OCI-LY1 (cell line): Measurements from ENCODE around the gene MMAB.

Source experiments
- H2AFZ ChIP-seq: fragments of 200-600 bp; sonication (generic), shearing (Covaris generic); 2 replicates; pipeline ENCODE4 v1.6.0; 2014; ENCODE audit warnings: antibody characterized with exemption, mild to moderate bottlenecking, low read length
- H3F3A ChIP-seq: fragments of 200-600 bp; sonication (generic), shearing (Covaris generic); 2 replicates; pipeline ENCODE4 v1.6.0; 2014; ENCODE audit warnings: mild to moderate bottlenecking, antibody characterized with exemption, low read length, moderate library complexity; ENCODE audit not compliant: insufficient read depth
- H3K27ac ChIP-seq: fragments of 200-600 bp; sonication (generic); 2 replicates; pipeline ENCODE4 v1.5.1; 2014; ENCODE audit warnings: low read length, mixed run types, mild to moderate bottlenecking, low read depth; ENCODE audit not compliant: poor library complexity, severe bottlenecking
- H3K27me3 ChIP-seq: fragments of 200-600 bp; sonication (generic); 2 replicates; pipeline ENCODE4 v1.6.0; 2014; ENCODE audit warnings: antibody characterized with exemption, mild to moderate bottlenecking, low read length, moderate library complexity; ENCODE audit not compliant: insufficient read depth
- H3K36me3 ChIP-seq: fragments of 200-600 bp; sonication (generic); 2 replicates; pipeline ENCODE4 v1.6.1; 2014; ENCODE audit warnings: mild to moderate bottlenecking, antibody characterized with exemption, low read length, moderate library complexity, mixed read lengths; ENCODE audit not compliant: insufficient read depth
- H3K4me1 ChIP-seq: fragments of 200-600 bp; sonication (generic); 2 replicates; pipeline ENCODE4 v1.5.1; 2014; ENCODE audit warnings: mild to moderate bottlenecking, low read length, moderate library complexity; ENCODE audit not compliant: insufficient read depth, severe bottlenecking
- H3K4me2 ChIP-seq: fragments of 200-600 bp; sonication (generic), shearing (Covaris generic); 2 replicates; pipeline ENCODE4 v1.6.1; 2014; ENCODE audit warnings: low read length
- H3K4me3 ChIP-seq: fragments of 200-600 bp; sonication (generic); 2 replicates; pipeline ENCODE4 v1.5.1; 2014; ENCODE audit warnings: low read length, low read depth, mild to moderate bottlenecking, mixed read lengths; ENCODE audit not compliant: poor library complexity, severe bottlenecking
- H3K79me2 ChIP-seq: fragments of 200-600 bp; shearing (Covaris generic); 2 replicates; pipeline ENCODE4 v1.6.1; 2016; ENCODE audit warnings: mixed run types, low read length, mixed read lengths; ENCODE audit not compliant: insufficient read depth
- H3K9ac ChIP-seq: fragments of 200-600 bp; sonication (generic), shearing (Covaris generic); 2 replicates; pipeline ENCODE4 v1.6.1; 2014; ENCODE audit warnings: mild to moderate bottlenecking, low read length, mixed read lengths
- H3K9me2 ChIP-seq: fragments of 200-600 bp; sonication (generic), shearing (Covaris generic); 2 replicates; pipeline ENCODE4 v1.6.1; 2014; ENCODE audit warnings: low read depth, mild to moderate bottlenecking, low read length, mixed read lengths
- H3K9me3 ChIP-seq: fragments of 200-600 bp; shearing (Covaris generic); 2 replicates; pipeline ENCODE4 v1.6.1; 2014; ENCODE audit warnings: low read length, mixed read lengths
- H4K20me1 ChIP-seq: fragments of 200-600 bp; sonication (generic), shearing (Covaris generic); 2 replicates; pipeline ENCODE4 v1.6.0; 2016; ENCODE audit warnings: mild to moderate bottlenecking, low read length; ENCODE audit not compliant: insufficient read depth
- CTCF ChIP-seq: fragments of 200-600 bp; sonication (generic), shearing (Covaris generic); IDR thresholded peaks from 2 replicates; pipeline ENCODE4 v1.5.1; 2017; ENCODE audit warnings: mild to moderate bottlenecking, antibody characterized with exemption, low read length, moderate library complexity, mixed read lengths
- EZH2 ChIP-seq: fragments of 200-600 bp; sonication (generic), shearing (Covaris generic); IDR thresholded peaks from 2 replicates; pipeline ENCODE4 v1.8.0; 2017; ENCODE audit warnings: borderline replicate concordance, mixed run types, mild to moderate bottlenecking, antibody characterized with exemption, low read length, moderate library complexity, mixed read lengths

Gene MMAB

DNA sequence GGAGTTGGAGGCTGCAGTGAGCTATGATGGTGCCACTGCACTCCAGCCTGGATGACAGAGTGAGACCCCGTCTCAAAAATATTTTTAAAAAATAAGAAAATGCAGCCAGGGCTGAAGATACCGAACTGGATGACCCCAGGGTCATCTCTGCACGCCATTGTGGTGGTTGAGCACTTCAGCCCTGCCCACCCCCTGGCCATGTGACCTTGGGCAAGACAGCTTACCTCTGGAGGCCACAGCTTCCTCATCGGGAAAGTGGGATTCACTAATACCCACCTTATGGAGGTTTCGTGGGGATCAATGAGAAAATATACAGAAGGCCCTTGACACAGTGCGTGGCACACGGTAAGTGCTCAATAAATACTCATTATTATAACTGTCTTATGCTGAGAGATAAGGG lies 25.8 kb upstream of the MMAB start:
- no peaks in the 10 kb centered on the region for H3F3A ChIP-seq
- H3K9me2 ChIP-seq: no peaks in the 10 kb centered on the region
- H3K4me1 ChIP-seq: no peaks in the 10 kb centered on the region
- H4K20me1 ChIP-seq: no peaks in the 10 kb centered on the region
- no peaks in the 10 kb centered on the region for H3K79me2 ChIP-seq
- H3K4me2 ChIP-seq: no peak overlapping the region
- no peak overlapping the region for H3K9ac ChIP-seq
- H3K4me3 ChIP-seq: no peak overlapping the region
- H3K9me3 ChIP-seq: no peaks in the 10 kb centered on the region
- H3K27ac ChIP-seq: no peak overlapping the region
- H2AFZ ChIP-seq: no peak overlapping the region
- no peaks in the 10 kb centered on the region for H3K36me3 ChIP-seq
- no peaks in the 10 kb centered on the region for H3K27me3 ChIP-seq
- TF ChIP-seq EZH2 (no peak), CTCF (no peak)

DNA sequence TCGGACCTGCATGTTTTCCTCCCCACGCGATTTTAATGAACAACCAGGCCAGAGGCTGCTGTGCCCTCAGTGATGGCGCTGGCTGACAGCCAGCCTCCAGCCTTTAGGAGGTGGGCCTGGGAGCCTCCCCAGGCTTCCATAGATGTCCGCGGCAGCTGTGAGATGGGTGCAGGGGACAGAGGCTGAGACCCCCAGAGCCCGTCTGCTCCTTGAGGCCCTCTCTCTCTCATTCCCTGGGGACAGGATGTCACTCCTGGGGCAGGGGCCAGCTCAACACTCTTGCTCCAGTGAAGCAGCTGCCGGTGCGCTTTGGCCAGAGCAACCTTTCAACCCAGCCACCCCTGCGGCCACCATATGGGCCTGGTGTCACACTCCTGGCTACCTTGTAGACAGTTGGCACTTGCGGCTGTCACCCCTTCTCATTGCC lies 25.1 kb upstream of the MMAB start:
- no peak overlapping the region for H3K4me3 ChIP-seq

GRCh38 chr12:109597795-109598427 lies 24.6 kb upstream of the MMAB start:
- H3K9me2 ChIP-seq: no peaks in the 10 kb centered on the region
- no peak overlapping the region for H3K4me3 ChIP-seq
- H3K9me3 ChIP-seq: no peaks in the 10 kb centered on the region
- H3K36me3 ChIP-seq: no peaks in the 10 kb centered on the region
- H3K79me2 ChIP-seq: no peaks in the 10 kb centered on the region
- no peaks in the 10 kb centered on the region for H3K27me3 ChIP-seq
- H3F3A ChIP-seq: no peaks in the 10 kb centered on the region
- H3K4me1 ChIP-seq: no peaks in the 10 kb centered on the region
- no peaks in the 10 kb centered on the region for H4K20me1 ChIP-seq
- H2AFZ ChIP-seq: no peak overlapping the region
- TF ChIP-seq EZH2 (no peak), CTCF (peak; percentile 73)
- no peak overlapping the region for H3K4me2 ChIP-seq
- H3K27ac ChIP-seq: no peak overlapping the region
- no peak overlapping the region for H3K9ac ChIP-seq

More for the DNA sequence above, 25.1 kb upstream of the MMAB start:
- H2AFZ ChIP-seq: no peak overlapping the region
- H3K27me3 ChIP-seq: no peaks in the 10 kb centered on the region
- no peaks in the 10 kb centered on the region for H3K36me3 ChIP-seq
- H3K79me2 ChIP-seq: no peaks in the 10 kb centered on the region
- TF ChIP-seq EZH2 (no peak), CTCF (no peak)
- no peaks in the 10 kb centered on the region for H3K9me3 ChIP-seq
- no peak overlapping the region for H3K27ac ChIP-seq
- H3K9me2 ChIP-seq: no peaks in the 10 kb centered on the region
- H4K20me1 ChIP-seq: no peaks in the 10 kb centered on the region
- H3K4me1 ChIP-seq: no peaks in the 10 kb centered on the region
- H3K4me2 ChIP-seq: no peak overlapping the region
- no peaks in the 10 kb centered on the region for H3F3A ChIP-seq
- H3K9ac ChIP-seq: no peak overlapping the region
